Mesothelial cell of epicardium (in vitro differentiated cells): ENCODE measurements around the gene ZNF33B. TPM values are rescaled to one million over a fixed set of nuclear protein-coding genes. Genes with fewer than 3 reads are reported as not detected.
A peak's percentile ranks its signal among the peaks of the same experiment; 100 is the strongest.

Experiments used
- DNase-seq, 2 experiments: peaks; one replicate each; pipeline ENCODE4 v3.0.0; 2021; ENCODE audit warnings: low spot score in 2 of 2; ENCODE audit not compliant: unreplicated experiment in 2 of 2
- H3K27ac Mint-ChIP-seq: 2 replicates; pipeline ENCODE4 v1.8.0; 2021; ENCODE audit warnings: mixed read lengths
- H3K27me3 Mint-ChIP-seq: 2 replicates; pipeline ENCODE4 v1.8.0; 2021; ENCODE audit warnings: low read depth, mixed read lengths
- H3K36me3 Mint-ChIP-seq: 2 replicates; pipeline ENCODE4 v1.8.0; 2021; ENCODE audit warnings: mixed read lengths
- H3K4me1 Mint-ChIP-seq: 2 replicates; pipeline ENCODE4 v1.8.0; 2021; ENCODE audit warnings: mixed read lengths
- H3K4me3 Mint-ChIP-seq: 2 replicates; pipeline ENCODE4 v1.8.0; 2021; ENCODE audit warnings: mild to moderate bottlenecking, moderate library complexity, mixed read lengths
- H3K9me3 Mint-ChIP-seq: 2 replicates; pipeline ENCODE4 v1.8.0; 2021; ENCODE audit warnings: mixed read lengths
- CTCF ChIP-seq: fragments of 200-600 bp; sonication (generic); IDR thresholded peaks from one replicate; pipeline ENCODE4 v1.5.0; 2021; ENCODE audit warnings: antibody characterized with exemption; ENCODE audit not compliant: unreplicated experiment
- total RNA-seq: library from RNA; stranded (reverse); gene quantifications from 3 replicates; pipeline ENCODE4 v1.2.1, GENCODE V29; 2021

Gene ZNF33B
- total RNA-seq, 1 donor from 2014 or later, result 42.0 TPM

- Mint-ChIP-seq H3K27me3 (no peaks in the 10 kb centered on the region), H3K27ac (no peak overlapping the region), H3K4me3 (no peak overlapping the region), H3K4me1 (peaks cover 7% of the 10 kb centered on the region), H3K36me3 (no peaks in the 10 kb centered on the region), H3K9me3 (peaks cover 72% of the 10 kb centered on the region)
- DNase-seq, result no peak
- no peak for TF ChIP-seq CTCF
Measured at GRCh38 chr10:42650374-42650773, 12.0 kb upstream of the ZNF33B start.

- no peak overlapping the region for H3K27ac Mint-ChIP-seq
- H3K4me3 Mint-ChIP-seq, result no peak overlapping the region
- no peaks in the 10 kb centered on the region for H3K36me3 Mint-ChIP-seq
- DNase-seq, result no peak
- H3K27me3 Mint-ChIP-seq, result no peaks in the 10 kb centered on the region
- H3K4me1 Mint-ChIP-seq, result peaks cover 15% of the 10 kb centered on the region
- TF ChIP-seq CTCF, result no peak
- H3K9me3 Mint-ChIP-seq, result peaks cover 54% of the 10 kb centered on the region
Measured at GRCh38 chr10:42648512-42648911, 10.1 kb upstream of the ZNF33B start.

- no peak for TF ChIP-seq CTCF
- peaks cover 41% of the 10 kb centered on the region for H3K9me3 Mint-ChIP-seq
- DNase-seq, result no peak
Measured at GRCh38 chr10:42646687-42647640, 8.6 kb upstream of the ZNF33B start.

GRCh38 chr10:42646214-42646613, 7.8 kb upstream of the ZNF33B start:
- Mint-ChIP-seq H3K4me1 (peaks cover 15% of the 10 kb centered on the region), H3K27ac (peak overlapping the region; percentile 89), H3K36me3 (no peaks in the 10 kb centered on the region), H3K9me3 (peaks cover 33% of the 10 kb centered on the region), H3K27me3 (no peaks in the 10 kb centered on the region), H3K4me3 (no peak overlapping the region)
- no peak for TF ChIP-seq CTCF
- DNase-seq, result no peak

More at GRCh38 chr10:42646687-42647640, 8.6 kb upstream of the ZNF33B start:
- H3K27me3 Mint-ChIP-seq, result no peaks in the 10 kb centered on the region
- H3K27ac Mint-ChIP-seq, result peak overlapping the region; percentile 26
- H3K4me3 Mint-ChIP-seq, result no peak overlapping the region
- peaks cover 15% of the 10 kb centered on the region for H3K4me1 Mint-ChIP-seq
- H3K36me3 Mint-ChIP-seq, result no peaks in the 10 kb centered on the region

- DNase-seq, result no peak
- TF ChIP-seq CTCF, result no peak
- Mint-ChIP-seq H3K4me1 (peaks cover 15% of the 10 kb centered on the region), H3K27ac (peak overlapping the region; percentile 89), H3K36me3 (no peaks in the 10 kb centered on the region), H3K9me3 (peaks cover 26% of the 10 kb centered on the region), H3K27me3 (no peaks in the 10 kb centered on the region), H3K4me3 (no peak overlapping the region)
Measured at GRCh38 chr10:42645516-42645915, 7.1 kb upstream of the ZNF33B start.
